NCI-H446 treated with DMSO at 0.1 percent for 48 hours (cell line): ENCODE data around the gene CCDC136.

Source experiments
- DNase-seq: peaks from one replicate; lab custom pipeline; 2025; lab: John Stamatoyannopoulos, UW

CCDC136 gene

GRCh38 chr7:128777156-128778123 is 14.3 kb upstream of the CCDC136 start:
- no peak for DNase-seq

- DNase-seq, result no peak
Measured at GRCh38 chr7:128778946-128779345, 12.8 kb upstream of the CCDC136 start.

GRCh38 chr7:128781126-128781525 is 10.6 kb upstream of the CCDC136 start:
- DNase-seq, result no peak

GRCh38 chr7:128781851-128782250 is 9.9 kb upstream of the CCDC136 start:
- no peak for DNase-seq

- DNase-seq, result no peak
Measured at GRCh38 chr7:128783143-128783861, 8.5 kb upstream of the CCDC136 start.

- no peak for DNase-seq
Measured at GRCh38 chr7:128785738-128786137, 6.0 kb upstream of the CCDC136 start.

GRCh38 chr7:128788446-128789412 is 3.0 kb upstream of the CCDC136 start:
- no peak for DNase-seq

GRCh38 chr7:128790315-128791041 is 1.3 kb upstream of the CCDC136 start:
- DNase-seq, result no peak

- DNase-seq, result no peak
Measured at GRCh38 chr7:128791972-128792327, 182 bp downstream of the CCDC136 start.

GRCh38 chr7:128792471-128793180 is 858 bp downstream of the CCDC136 start:
- DNase-seq, result no peak

- DNase-seq, result no peak
Measured at GRCh38 chr7:128793181-128793547, 1.4 kb downstream of the CCDC136 start.

- no peak for DNase-seq
Measured at GRCh38 chr7:128794020-128794419, 2.3 kb downstream of the CCDC136 start.

GRCh38 chr7:128794436-128794835 is 2.7 kb downstream of the CCDC136 start:
- no peak for DNase-seq

- no peak for DNase-seq
Measured at GRCh38 chr7:128795129-128795528, 3.4 kb downstream of the CCDC136 start.

GRCh38 chr7:128796327-128796726 is 4.6 kb downstream of the CCDC136 start:
- DNase-seq, result peak; percentile 61

- DNase-seq, result no peak
Measured at GRCh38 chr7:128799451-128799850, 7.7 kb downstream of the CCDC136 start.

- no peak for DNase-seq
Measured at GRCh38 chr7:128800567-128800966, 8.8 kb downstream of the CCDC136 start.

- DNase-seq, result no peak
Measured at GRCh38 chr7:128801003-128801402, 9.2 kb downstream of the CCDC136 start.

- no peak for DNase-seq
Measured at GRCh38 chr7:128801667-128802418, 10.1 kb downstream of the CCDC136 start.

GRCh38 chr7:128804484-128804883 is 12.7 kb downstream of the CCDC136 start:
- DNase-seq, result no peak
